Astrocyte (in vitro differentiated cells and primary cell): ENCODE data around the gene MLIP. TPM values are rescaled to one million over a fixed set of nuclear protein-coding genes. Genes with fewer than 3 reads are reported as not detected.

ENCODE experiments used
- DNase-seq: peaks from one replicate; pipeline ENCODE4 v3.0.0-alpha.2; 2010; ENCODE audit warnings: low read depth
- FAIRE-seq: peaks from 2 replicates; lab custom pipeline; 2011; peaks lifted over from hg19 to GRCh38; lab: Jason Lieb, UNC
- H2AFZ ChIP-seq: 2 replicates; pipeline ENCODE4 v1.6.0; 2012; ENCODE audit warnings: low read depth, low read length, inconsistent platforms
- H3K27ac ChIP-seq: 2 replicates; pipeline ENCODE4 v1.5.1; 2011; ENCODE audit warnings: low read depth, low read length, inconsistent platforms
- H3K27me3 ChIP-seq: 2 replicates; pipeline ENCODE4 v1.6.0; 2011; ENCODE audit warnings: low read length, inconsistent platforms; ENCODE audit not compliant: insufficient read depth
- H3K36me3 ChIP-seq: 2 replicates; pipeline ENCODE4 v1.5.1; 2011; ENCODE audit warnings: low read length, inconsistent platforms; ENCODE audit not compliant: insufficient read depth
- H3K4me1 ChIP-seq: 2 replicates; pipeline ENCODE4 v1.5.1; 2011; ENCODE audit warnings: low read length, inconsistent platforms; ENCODE audit not compliant: insufficient read depth
- H3K4me2 ChIP-seq: 2 replicates; pipeline ENCODE4 v1.6.0; 2012; ENCODE audit warnings: low read length, inconsistent platforms
- H3K4me3 ChIP-seq: 2 replicates; pipeline ENCODE4 v1.5.1; 2011; ENCODE audit warnings: low read depth, mild to moderate bottlenecking, low read length, inconsistent platforms; ENCODE audit not compliant: insufficient read depth
- H3K79me2 ChIP-seq: 2 replicates; pipeline ENCODE4 v1.6.0; 2012; ENCODE audit warnings: mild to moderate bottlenecking, low read length, inconsistent platforms; ENCODE audit not compliant: insufficient read depth
- H3K9ac ChIP-seq: 2 replicates; pipeline ENCODE4 v1.6.0; 2012; ENCODE audit warnings: mild to moderate bottlenecking, low read length, inconsistent platforms
- H3K9me3 ChIP-seq: 2 replicates; pipeline ENCODE4 v1.5.1; 2012; ENCODE audit warnings: low read depth, mild to moderate bottlenecking, low read length, inconsistent platforms; ENCODE audit not compliant: insufficient read depth
- H4K20me1 ChIP-seq: 2 replicates; pipeline ENCODE4 v1.6.0; 2012; ENCODE audit warnings: low read length, inconsistent platforms; ENCODE audit not compliant: insufficient read depth
- H3K27ac Mint-ChIP-seq: one replicate; pipeline ENCODE4 v1.8.0; 2021; ENCODE audit warnings: mild to moderate bottlenecking, mixed read lengths; ENCODE audit not compliant: unreplicated experiment
- H3K27me3 Mint-ChIP-seq: one replicate; pipeline ENCODE4 v1.8.0; 2021; ENCODE audit warnings: low read depth, mixed read lengths; ENCODE audit not compliant: unreplicated experiment
- H3K36me3 Mint-ChIP-seq: one replicate; pipeline ENCODE4 v1.8.0; 2021; ENCODE audit warnings: low read depth, mixed read lengths; ENCODE audit not compliant: unreplicated experiment
- H3K4me1 Mint-ChIP-seq: one replicate; pipeline ENCODE4 v1.8.0; 2021; ENCODE audit warnings: low read depth, mixed read lengths; ENCODE audit not compliant: unreplicated experiment
- H3K4me3 Mint-ChIP-seq: one replicate; pipeline ENCODE4 v1.8.0; 2021; ENCODE audit warnings: mild to moderate bottlenecking, moderate library complexity, mixed read lengths; ENCODE audit not compliant: unreplicated experiment
- H3K9me3 Mint-ChIP-seq: one replicate; pipeline ENCODE4 v1.8.0; 2021; ENCODE audit warnings: mild to moderate bottlenecking, mixed read lengths; ENCODE audit not compliant: unreplicated experiment
- CTCF ChIP-seq: IDR thresholded peaks from 2 replicates; pipeline ENCODE4 v1.5.1; 2011; ENCODE audit warnings: low read depth, mild to moderate bottlenecking, inconsistent platforms, low read length, moderate library complexity; ENCODE audit not compliant: insufficient read depth
- EZH2 ChIP-seq: IDR thresholded peaks from 2 replicates; pipeline ENCODE4 v1.6.1; 2012; ENCODE audit warnings: mild to moderate bottlenecking, low read length, inconsistent platforms; ENCODE audit not compliant: insufficient read depth
- total RNA-seq: library from RNA; stranded (reverse); gene quantifications from 2 replicates; pipeline ENCODE4 v1.2.1, GENCODE V29; 2021

The MLIP gene
- total RNA-seq, 1 donor from 2014 or later, result not detected

DNA sequence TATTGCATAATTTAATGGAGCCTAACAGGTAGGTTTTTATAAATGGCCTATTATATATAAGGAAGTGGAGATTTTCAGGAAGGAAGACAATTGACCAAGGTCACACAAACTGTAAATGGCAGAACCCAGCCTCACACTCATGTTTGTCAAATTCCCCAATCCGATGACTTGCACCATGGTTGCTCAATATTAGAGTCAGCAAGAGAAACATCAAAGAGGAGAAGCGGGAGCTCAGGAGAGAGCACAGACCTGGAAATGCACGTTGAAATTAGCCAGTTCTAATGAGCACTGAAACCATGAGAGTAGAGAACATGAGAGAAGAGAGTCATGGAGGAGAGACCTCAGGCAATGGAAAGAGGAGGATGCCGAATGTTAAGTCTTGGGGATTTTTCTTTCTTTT is 13.5 kb upstream of the MLIP start:
- no peak overlapping the region for H2AFZ ChIP-seq
- Mint-ChIP-seq H3K27me3 (peaks cover 2% of the 10 kb centered on the region), H3K4me3 (no peak overlapping the region), H3K4me1 (no peaks in the 10 kb centered on the region), H3K36me3 (no peaks in the 10 kb centered on the region), H3K27ac (no peak overlapping the region), H3K9me3 (peaks cover 3% of the 10 kb centered on the region)
- DNase-seq (no peak), FAIRE-seq (no peak)
- H3K4me1 ChIP-seq, result no peaks in the 10 kb centered on the region
- no peak overlapping the region for H3K4me2 ChIP-seq
- no peaks in the 10 kb centered on the region for H3K9me3 ChIP-seq
- H3K9ac ChIP-seq, result no peak overlapping the region
- H4K20me1 ChIP-seq, result no peaks in the 10 kb centered on the region
- H3K4me3 ChIP-seq, result no peak overlapping the region
- no peaks in the 10 kb centered on the region for H3K36me3 ChIP-seq
- no peak overlapping the region for H3K27ac ChIP-seq
- TF ChIP-seq EZH2 (no peak), CTCF (no peak)
- H3K79me2 ChIP-seq, result no peaks in the 10 kb centered on the region
- no peaks in the 10 kb centered on the region for H3K27me3 ChIP-seq

DNA sequence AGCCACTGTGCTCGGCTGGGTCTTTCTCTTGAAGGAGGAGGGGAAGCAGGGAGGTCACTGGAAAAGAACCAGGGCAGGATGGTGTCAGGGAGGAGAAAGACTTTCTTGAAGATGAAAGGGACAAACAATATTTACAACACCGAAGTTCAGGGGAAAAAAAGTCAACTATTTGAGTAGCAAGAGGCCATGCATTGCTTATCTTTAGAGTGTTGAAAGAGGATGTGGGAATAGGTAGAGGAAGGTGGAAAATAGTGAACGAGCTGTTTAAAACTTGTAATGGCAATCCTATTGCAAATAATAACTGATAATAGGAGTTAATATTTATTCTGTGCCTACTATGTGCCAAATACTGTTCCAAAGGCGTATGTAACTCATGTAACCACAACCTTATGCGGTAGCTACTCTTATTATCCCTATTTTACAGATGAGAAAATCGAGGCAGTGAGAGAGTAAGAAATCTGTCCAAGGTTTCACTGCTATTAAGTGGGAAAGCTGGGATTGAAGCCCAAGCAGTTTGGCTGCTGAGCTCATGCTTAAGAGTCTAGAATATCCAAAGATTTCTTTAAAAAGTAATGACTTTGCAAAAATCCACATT is 12.7 kb upstream of the MLIP start:
- Histone ChIP-seq H3K9ac (no peak overlapping the region), H3K4me3 (no peak overlapping the region), H4K20me1 (no peaks in the 10 kb centered on the region), H3K79me2 (no peaks in the 10 kb centered on the region), H3K27me3 (no peaks in the 10 kb centered on the region), H3K4me1 (no peaks in the 10 kb centered on the region), H2AFZ (no peak overlapping the region), H3K9me3 (no peaks in the 10 kb centered on the region), H3K4me2 (no peak overlapping the region), H3K27ac (no peak overlapping the region), H3K36me3 (no peaks in the 10 kb centered on the region)
- no peak overlapping the region for H3K27ac Mint-ChIP-seq
- H3K27me3 Mint-ChIP-seq, result peaks cover 2% of the 10 kb centered on the region
- FAIRE-seq (no peak), DNase-seq (no peak)
- no peak overlapping the region for H3K4me3 Mint-ChIP-seq
- H3K9me3 Mint-ChIP-seq, result peaks cover 3% of the 10 kb centered on the region
- H3K36me3 Mint-ChIP-seq, result no peaks in the 10 kb centered on the region
- TF ChIP-seq EZH2, result no peak
- TF ChIP-seq CTCF, result no peak
- no peaks in the 10 kb centered on the region for H3K4me1 Mint-ChIP-seq

DNA sequence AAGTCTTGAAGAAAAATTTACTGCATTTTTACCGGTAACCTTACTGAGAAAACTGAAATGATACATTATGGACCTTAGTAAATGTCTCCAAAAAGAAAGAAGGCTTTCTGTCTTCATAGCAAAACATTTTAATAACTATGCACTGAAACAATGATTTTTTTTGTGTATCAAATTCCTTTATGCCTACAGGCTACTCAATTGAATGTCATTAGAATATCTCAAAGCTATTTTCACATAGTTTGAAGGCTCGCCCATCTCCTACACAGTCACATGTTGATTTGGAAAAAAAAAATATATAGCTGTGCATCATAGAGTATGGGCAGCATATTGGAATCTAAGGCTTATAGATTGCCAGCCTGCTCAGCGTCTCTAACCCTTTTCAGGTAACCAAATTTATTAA is 12.0 kb upstream of the MLIP start:
- FAIRE-seq (no peak), DNase-seq (no peak)
- Histone ChIP-seq H3K27ac (no peak overlapping the region), H3K4me3 (no peak overlapping the region), H3K27me3 (no peaks in the 10 kb centered on the region), H3K4me1 (no peaks in the 10 kb centered on the region), H4K20me1 (no peaks in the 10 kb centered on the region), H3K9ac (no peak overlapping the region), H3K9me3 (no peaks in the 10 kb centered on the region), H3K4me2 (no peak overlapping the region), H3K36me3 (no peaks in the 10 kb centered on the region), H3K79me2 (no peaks in the 10 kb centered on the region), H2AFZ (no peak overlapping the region)
- Mint-ChIP-seq H3K4me3 (no peak overlapping the region), H3K27me3 (peaks cover 2% of the 10 kb centered on the region), H3K9me3 (peaks cover 3% of the 10 kb centered on the region), H3K27ac (no peak overlapping the region), H3K4me1 (no peaks in the 10 kb centered on the region), H3K36me3 (no peaks in the 10 kb centered on the region)
- TF ChIP-seq EZH2, result no peak
- TF ChIP-seq CTCF, result no peak
